Stimulated activated CD4-positive, alpha-beta T cell treated with anti-CD3 and anti-CD28 coated beads, Interleukin-1b, Interleukin-23, amount 100 ng/mL, for 1 hour (primary cell): ENCODE results near the gene SYNGR3.
"Not testable (repeated sequence)": the region's sequence is repeated elsewhere in the genome, so short reads cannot be mapped to it uniquely, and the experiment has no call there.

Experiments used
- DNase-seq, 2 donors: peaks; one replicate each; pipeline ENCODE4 v3.0.0-alpha.2; 2020; ENCODE audit warnings: low read depth in 2 of 2

The SYNGR3 gene

GRCh38 chr16:2008631-2009163 lies 18.9 kb downstream of the SYNGR3 start:
- no peak for DNase-seq

- DNase-seq, result no peak
These were observed 19.5 kb downstream of the SYNGR3 start for GRCh38 chr16:2009164-2009711.

GRCh38 chr16:2009791-2010510 lies 20.2 kb downstream of the SYNGR3 start, which contains the start of gene ZNF598:
TSS of gene ZNF598 (minus strand) at chr16:2009821.
- peak; percentile 32 to 65 for DNase-seq

- DNase-seq, result not testable (repeated sequence)
These were observed 22.0 kb downstream of the SYNGR3 start for GRCh38 chr16:2011726-2012125.

- no peak for DNase-seq
These were observed 23.8 kb downstream of the SYNGR3 start for GRCh38 chr16:2013527-2013926.

GRCh38 chr16:2015117-2015946 lies 25.6 kb downstream of the SYNGR3 start:
- DNase-seq, result no peak

- DNase-seq, result no peak
These were observed 26.1 kb downstream of the SYNGR3 start for GRCh38 chr16:2015947-2016208.

- DNase-seq, result no peak
These were observed 26.7 kb downstream of the SYNGR3 start for GRCh38 chr16:2016407-2016922.

- DNase-seq, result no peak
These were observed 29.7 kb downstream of the SYNGR3 start, which contains the start of gene NPW for GRCh38 chr16:2019518-2019920. TSS of gene NPW (plus strand) at chr16:2019785.

GRCh38 chr16:2019921-2020831 lies 30.4 kb downstream of the SYNGR3 start:
- DNase-seq, result no peak

GRCh38 chr16:2022723-2023091 lies 32.9 kb downstream of the SYNGR3 start:
- DNase-seq, result no peak

- DNase-seq, result peak; percentile 95 to 98
These were observed 33.6 kb downstream of the SYNGR3 start for GRCh38 chr16:2023092-2024031.

GRCh38 chr16:2024032-2024420 lies 34.3 kb downstream of the SYNGR3 start:
- no peak for DNase-seq

GRCh38 chr16:2025251-2025650 lies 35.5 kb downstream of the SYNGR3 start:
- no peak for DNase-seq

- DNase-seq, result no peak
These were observed 36.2 kb downstream of the SYNGR3 start for GRCh38 chr16:2025878-2026460.

- no peak for DNase-seq
These were observed 36.8 kb downstream of the SYNGR3 start, which contains the start of gene NHERF2 for GRCh38 chr16:2026461-2027023. TSS of gene NHERF2 (plus strand) at chr16:2026902. CDS start at chr16:2027006, 104 bp downstream.

GRCh38 chr16:2027024-2028010 lies 37.5 kb downstream of the SYNGR3 start:
- no peak for DNase-seq

GRCh38 chr16:2028146-2028545 lies 38.4 kb downstream of the SYNGR3 start:
- no peak for DNase-seq
